Glutamatergic neuron (in vitro differentiated cells): Measurements from ENCODE around the gene ARFIP2. TPM values are rescaled to one million over a fixed set of nuclear protein-coding genes. Genes with fewer than 3 reads are reported as not detected.

Experiments
- DNase-seq: peaks from one replicate; pipeline ENCODE4 v3.0.0; 2022
- H3K27ac Mint-ChIP-seq: one replicate; pipeline ENCODE4 v1.8.0; 2020; ENCODE audit warnings: mild to moderate bottlenecking, mixed read lengths, inconsistent platforms; ENCODE audit not compliant: unreplicated experiment
- H3K27me3 Mint-ChIP-seq: one replicate; pipeline ENCODE4 v1.8.0; 2020; ENCODE audit warnings: mild to moderate bottlenecking, moderate library complexity, mixed read lengths, inconsistent platforms; ENCODE audit not compliant: unreplicated experiment
- H3K36me3 Mint-ChIP-seq: one replicate; pipeline ENCODE4 v1.8.0; 2020; ENCODE audit warnings: mild to moderate bottlenecking, mixed read lengths, inconsistent platforms; ENCODE audit not compliant: unreplicated experiment
- H3K4me1 Mint-ChIP-seq: one replicate; pipeline ENCODE4 v1.8.0; 2020; ENCODE audit warnings: mild to moderate bottlenecking, low read depth, mixed read lengths, inconsistent platforms; ENCODE audit not compliant: unreplicated experiment
- H3K4me3 Mint-ChIP-seq: one replicate; pipeline ENCODE4 v1.8.0; 2020; ENCODE audit warnings: mild to moderate bottlenecking, mixed read lengths, inconsistent platforms; ENCODE audit not compliant: unreplicated experiment
- H3K9me3 Mint-ChIP-seq: one replicate; pipeline ENCODE4 v1.8.0; 2020; ENCODE audit warnings: mild to moderate bottlenecking, moderate library complexity, mixed read lengths, inconsistent platforms; ENCODE audit not compliant: unreplicated experiment
- CTCF ChIP-seq: fragments of 200-600 bp; sonication (generic); IDR thresholded peaks from one replicate; pipeline ENCODE4 v1.5.0; 2021; ENCODE audit not compliant: partially characterized antibody, unreplicated experiment
- total RNA-seq: library from RNA; stranded (reverse); fragmentation: NEBNext Ultra II Directional; extraction: Animal tissue kit (Norgen Biotek cat#: 25700); gene quantifications from one replicate; pipeline ENCODE4 v1.2.1, GENCODE V29; 2021; ENCODE audit not compliant: unreplicated experiment

ARFIP2 gene
- total RNA-seq, 1 donor from 2014 or later: 53.3 TPM

- Mint-ChIP-seq H3K9me3 (peaks cover 4% of the 10 kb centered on the region), H3K4me1 (peaks cover under 1% of the 10 kb centered on the region)
- TF ChIP-seq CTCF: no peak
Measured at GRCh38 chr11:6485661-6486060, 4.5 kb upstream of the ARFIP2 start.

GRCh38 chr11:6483015-6483414 lies 1.9 kb upstream of the ARFIP2 start:
- H3K27ac Mint-ChIP-seq: peak overlapping the region; percentile 9
- DNase-seq: no peak
- H3K4me3 Mint-ChIP-seq: peak overlapping the region; percentile 96
- H3K36me3 Mint-ChIP-seq: no peaks in the 10 kb centered on the region
- H3K9me3 Mint-ChIP-seq: peaks cover 6% of the 10 kb centered on the region
- no peak for TF ChIP-seq CTCF
- H3K27me3 Mint-ChIP-seq: peaks cover 7% of the 10 kb centered on the region
- peaks cover 4% of the 10 kb centered on the region for H3K4me1 Mint-ChIP-seq

More at GRCh38 chr11:6485661-6486060, 4.5 kb upstream of the ARFIP2 start:
- Mint-ChIP-seq H3K27ac (no peak overlapping the region), H3K4me3 (no peak overlapping the region), H3K36me3 (no peaks in the 10 kb centered on the region), H3K27me3 (peaks cover 5% of the 10 kb centered on the region)
- no peak for DNase-seq

- Mint-ChIP-seq H3K4me3 (peak overlapping the region; percentile 96), H3K9me3 (peaks cover 6% of the 10 kb centered on the region), H3K27me3 (peaks cover 7% of the 10 kb centered on the region), H3K36me3 (no peaks in the 10 kb centered on the region), H3K4me1 (peaks cover 4% of the 10 kb centered on the region), H3K27ac (peak overlapping the region; percentile 9)
- no peak for TF ChIP-seq CTCF
- no peak for DNase-seq
Measured at GRCh38 chr11:6482441-6482840, 1.3 kb upstream of the ARFIP2 start.

- Mint-ChIP-seq H3K27me3 (peaks cover 7% of the 10 kb centered on the region), H3K27ac (peak overlapping the region; percentile 91), H3K36me3 (no peaks in the 10 kb centered on the region), H3K4me3 (peak overlapping the region; percentile 96), H3K9me3 (peaks cover 6% of the 10 kb centered on the region), H3K4me1 (peaks cover 4% of the 10 kb centered on the region)
- no peak for TF ChIP-seq CTCF
- no peak for DNase-seq
Measured at GRCh38 chr11:6481924-6482275, 769 bp upstream of the ARFIP2 start.

- Mint-ChIP-seq H3K27me3 (peaks cover 7% of the 10 kb centered on the region), H3K27ac (peak overlapping the region; percentile 91), H3K36me3 (no peaks in the 10 kb centered on the region), H3K9me3 (peaks cover 6% of the 10 kb centered on the region), H3K4me1 (peaks cover 4% of the 10 kb centered on the region), H3K4me3 (peak overlapping the region; percentile 96)
- TF ChIP-seq CTCF: no peak
- no peak for DNase-seq
Measured at GRCh38 chr11:6480299-6480914, 724 bp downstream of the ARFIP2 start.
